Activated effector memory CD4-positive, alpha-beta T cell treated with Interleukin-2 at 50 U/mL for 16 hours (primary cell): Measurements from ENCODE around the gene ZNF202.

Experiments
- DNase-seq: peaks from one replicate; pipeline ENCODE4 v3.0.0-alpha.2; 2020

ZNF202 gene

GRCh38 chr11:123681030-123681429 lies 60.4 kb downstream of the ZNF202 start:
- DNase-seq, result no peak

- no peak for DNase-seq
These were observed 63.2 kb downstream of the ZNF202 start for GRCh38 chr11:123678246-123678645.

GRCh38 chr11:123677510-123677909 lies 64.0 kb downstream of the ZNF202 start:
- DNase-seq, result no peak

GRCh38 chr11:123674297-123674696 lies 67.2 kb downstream of the ZNF202 start:
- no peak for DNase-seq
